CD4-positive, CD25-positive, alpha-beta regulatory T cell (primary cell): ENCODE measurements around the gene PPP1R13B. TPM values are rescaled to one million over a fixed set of nuclear protein-coding genes. Genes with fewer than 3 reads are reported as not detected.

Source experiments
- ATAC-seq, 2 donors: fragments of 150-1000 bp; cut with Tn5 transposase; one replicate each; pipeline ENCODE4 v1.10.0; 2021; ENCODE audit warnings: low read depth in 2 of 2, moderate number of reproducible peaks in 2 of 2, moderate library complexity in 1 of 2
- DNase-seq, 3 donors: peaks; one replicate each; pipeline versions ENCODE4 v3.0.0 to v3.0.0-alpha.2; 2012 to 2022; ENCODE audit warnings: mixed read lengths in 1 of 3
- H3K27ac ChIP-seq: one replicate; pipeline ENCODE4 v1.7.0; 2013; ENCODE audit warnings: mild to moderate bottlenecking, low read length; ENCODE audit not compliant: insufficient read depth, poor library complexity, severe bottlenecking
- H3K27me3 ChIP-seq: one replicate; pipeline ENCODE4 v1.7.0; 2013; ENCODE audit warnings: low read length; ENCODE audit not compliant: control insufficient read depth, insufficient read depth
- H3K36me3 ChIP-seq: one replicate; pipeline ENCODE4 v1.7.0; 2013; ENCODE audit warnings: mild to moderate bottlenecking, low read length, moderate library complexity; ENCODE audit not compliant: control insufficient read depth, insufficient read depth
- H3K4me1 ChIP-seq: 2 replicates; pipeline ENCODE4 v1.7.0; 2013; ENCODE audit warnings: mild to moderate bottlenecking, low read length; ENCODE audit not compliant: insufficient read depth, control insufficient read depth, poor library complexity, severe bottlenecking
- H3K4me3 ChIP-seq: one replicate; pipeline ENCODE4 v1.7.0; 2013; ENCODE audit warnings: low read depth, mild to moderate bottlenecking, low read length, moderate library complexity
- H3K9me3 ChIP-seq, 2 experiments: 1 replicate in 1 of 2; 2 replicates in 1 of 2; pipeline ENCODE4 v1.7.0; 2013; ENCODE audit warnings: low read length in 2 of 2, mild to moderate bottlenecking in 1 of 2, moderate library complexity in 1 of 2; ENCODE audit not compliant: control insufficient read depth in 2 of 2
- H3K27ac Mint-ChIP-seq, 3 donors: one replicate each; pipeline ENCODE4 v1.8.0; 2020 to 2022; ENCODE audit warnings: mild to moderate bottlenecking in 3 of 3, mixed read lengths in 3 of 3, moderate library complexity in 2 of 3
- H3K27me3 Mint-ChIP-seq: one replicate; pipeline ENCODE4 v1.8.0; 2022; ENCODE audit warnings: mild to moderate bottlenecking, mixed read lengths
- H3K36me3 Mint-ChIP-seq: one replicate; pipeline ENCODE4 v1.8.0; 2020; ENCODE audit warnings: mixed read lengths
- H3K4me1 Mint-ChIP-seq, 4 donors: one replicate each; pipeline ENCODE4 v1.8.0; 2020 to 2022; ENCODE audit warnings: mixed read lengths in 4 of 4, mild to moderate bottlenecking in 1 of 4
- H3K4me3 Mint-ChIP-seq, 4 donors: one replicate each; pipeline ENCODE4 v1.8.0; 2020 to 2022; ENCODE audit warnings: mild to moderate bottlenecking in 4 of 4, mixed read lengths in 4 of 4, moderate library complexity in 3 of 4
- H3K9me3 Mint-ChIP-seq, 7 donors: one replicate each; pipeline ENCODE4 v1.8.0; 2020 to 2022; ENCODE audit warnings: mixed read lengths in 7 of 7, mild to moderate bottlenecking in 3 of 7, moderate library complexity in 2 of 7
- polyA plus RNA-seq, 4 donors: library from polyadenylated mRNA; unstranded; fragments of 300-500 nt; fragmentation: Illumina TruSeq; gene quantifications; one replicate each; pipeline ENCODE4 v1.2.3, GENCODE V29; 2021
- total RNA-seq: library from RNA; stranded (reverse); gene quantifications from one replicate; pipeline ENCODE4 v1.2.3, GENCODE V29; 2022

The PPP1R13B gene
- total and polyA plus RNA-seq, 5 donors from 2014 or later: 1.5 to 21.5 (median 3.0) TPM

DNA sequence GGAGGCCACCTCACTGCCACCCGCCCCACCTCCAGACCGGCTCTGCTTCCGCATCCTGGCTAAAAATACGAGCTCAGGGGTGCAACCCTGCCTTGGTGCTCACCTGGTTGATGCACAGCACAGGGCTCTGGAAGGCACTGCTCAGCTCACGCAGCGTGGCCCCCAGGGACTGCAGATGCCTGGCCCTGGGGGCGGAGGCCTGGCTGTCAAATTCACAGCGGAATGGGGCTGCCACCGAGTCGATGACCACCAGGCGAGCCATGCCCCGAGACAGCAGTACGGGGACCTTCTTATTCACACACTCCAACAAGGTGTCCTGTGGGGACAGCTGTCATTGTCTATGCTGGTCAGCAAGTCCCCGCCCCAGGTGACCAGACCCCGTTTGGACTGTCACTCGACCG, 148.1 kb downstream of the PPP1R13B start:
- Mint-ChIP-seq H3K4me1 (peaks cover 6 to 26% (median 9%) of the 10 kb centered on the region in 4 donors), H3K36me3 (peaks cover 18% of the 10 kb centered on the region), H3K27ac (peak overlapping the region in 1 of 3 donors; percentile 44), H3K9me3 (peaks cover 0 to 1% (median 0%) of the 10 kb centered on the region in 7 donors), H3K27me3 (no peaks in the 10 kb centered on the region), H3K4me3 (no peak overlapping the region)
- Histone ChIP-seq H3K27ac (no peak overlapping the region), H3K36me3 (peaks cover 29% of the 10 kb centered on the region), H3K27me3 (no peaks in the 10 kb centered on the region), H3K9me3 (no peaks in the 10 kb centered on the region), H3K4me1 (no peaks in the 10 kb centered on the region), H3K4me3 (no peak overlapping the region)
- ATAC-seq (no peak), DNase-seq (no peak)

GRCh38 chr14:103698380-103699260, 148.8 kb downstream of the PPP1R13B start:
- Histone ChIP-seq H3K27ac (no peak overlapping the region), H3K27me3 (no peaks in the 10 kb centered on the region), H3K9me3 (no peaks in the 10 kb centered on the region), H3K4me1 (no peaks in the 10 kb centered on the region), H3K4me3 (no peak overlapping the region), H3K36me3 (peaks cover 34% of the 10 kb centered on the region)
- Mint-ChIP-seq H3K36me3 (peaks cover 19% of the 10 kb centered on the region), H3K9me3 (peaks cover 0 to 1% (median 0%) of the 10 kb centered on the region in 7 donors), H3K4me3 (no peak overlapping the region), H3K27ac (no peak overlapping the region), H3K4me1 (peaks cover 4 to 22% (median 7%) of the 10 kb centered on the region in 4 donors), H3K27me3 (no peaks in the 10 kb centered on the region)
- DNase-seq: no peak
- no peak for ATAC-seq

- no peaks in the 10 kb centered on the region for H3K9me3 Mint-ChIP-seq
- H3K4me3 ChIP-seq: no peak overlapping the region
- H3K9me3 ChIP-seq: no peaks in the 10 kb centered on the region
- peaks cover 4 to 21% (median 7%) of the 10 kb centered on the region in 4 donors for H3K4me1 Mint-ChIP-seq
- no peaks in the 10 kb centered on the region for H3K27me3 ChIP-seq
- H3K27ac ChIP-seq: no peak overlapping the region
- ATAC-seq (no peak), DNase-seq (no peak)
- no peak overlapping the region for H3K4me3 Mint-ChIP-seq
- H3K36me3 Mint-ChIP-seq: peaks cover 14% of the 10 kb centered on the region
- peak overlapping the region in 2 of 3 donors; percentile 18 to 25 for H3K27ac Mint-ChIP-seq
- no peaks in the 10 kb centered on the region for H3K27me3 Mint-ChIP-seq
- H3K4me1 ChIP-seq: no peaks in the 10 kb centered on the region
- H3K36me3 ChIP-seq: peaks cover 37% of the 10 kb centered on the region
These were observed 149.6 kb downstream of the PPP1R13B start for GRCh38 chr14:103697603-103698379.

- H3K4me1 Mint-ChIP-seq: peaks cover 4 to 21% (median 7%) of the 10 kb centered on the region in 4 donors
- H3K27me3 Mint-ChIP-seq: no peaks in the 10 kb centered on the region
- H3K36me3 ChIP-seq: peaks cover 35% of the 10 kb centered on the region
- peak overlapping the region in 1 of 4 donors; percentile 4 for H3K4me3 Mint-ChIP-seq
- no peaks in the 10 kb centered on the region for H3K9me3 ChIP-seq
- H3K4me1 ChIP-seq: no peaks in the 10 kb centered on the region
- no peaks in the 10 kb centered on the region for H3K9me3 Mint-ChIP-seq
- ATAC-seq (no peak), DNase-seq (no peak)
- H3K27ac ChIP-seq: no peak overlapping the region
- H3K4me3 ChIP-seq: no peak overlapping the region
- peaks cover 11% of the 10 kb centered on the region for H3K36me3 Mint-ChIP-seq
- no peaks in the 10 kb centered on the region for H3K27me3 ChIP-seq
- H3K27ac Mint-ChIP-seq: peak overlapping the region in 1 of 3 donors; percentile 25
These were observed 150.2 kb downstream of the PPP1R13B start for GRCh38 chr14:103697206-103697602.

GRCh38 chr14:103696466-103697071, 150.8 kb downstream of the PPP1R13B start:
- Mint-ChIP-seq H3K27ac (peak overlapping the region in 1 of 3 donors; percentile 69), H3K4me1 (peaks cover 4 to 21% (median 7%) of the 10 kb centered on the region in 4 donors), H3K4me3 (peak overlapping the region in 1 of 4 donors; percentile 34), H3K27me3 (no peaks in the 10 kb centered on the region), H3K36me3 (peaks cover 11% of the 10 kb centered on the region), H3K9me3 (no peaks in the 10 kb centered on the region)
- Histone ChIP-seq H3K36me3 (peaks cover 39% of the 10 kb centered on the region), H3K4me3 (no peak overlapping the region), H3K27me3 (no peaks in the 10 kb centered on the region), H3K9me3 (no peaks in the 10 kb centered on the region), H3K4me1 (no peaks in the 10 kb centered on the region), H3K27ac (no peak overlapping the region)
- ATAC-seq (no peak), DNase-seq (no peak)

DNA sequence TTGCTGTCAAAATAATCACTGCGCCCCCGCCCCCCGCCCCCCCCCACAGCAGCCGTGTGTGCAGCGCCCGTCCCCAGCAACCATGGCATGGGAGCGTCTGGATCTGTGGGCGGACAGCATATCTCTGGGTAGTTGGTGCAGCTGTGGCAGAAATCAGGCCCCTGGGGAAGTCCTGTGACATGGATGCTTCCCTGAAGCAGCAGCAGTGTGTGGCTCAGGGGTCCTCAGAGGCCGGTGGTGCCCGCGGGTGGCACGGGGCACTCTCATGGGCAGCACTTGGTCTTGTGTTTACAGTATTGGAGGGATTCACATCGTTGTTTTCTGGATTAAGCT, 151.3 kb downstream of the PPP1R13B start:
- Mint-ChIP-seq H3K27me3 (no peaks in the 10 kb centered on the region), H3K36me3 (peaks cover 11% of the 10 kb centered on the region), H3K9me3 (no peaks in the 10 kb centered on the region), H3K4me3 (peak overlapping the region in 1 of 4 donors; percentile 34), H3K4me1 (peaks cover 4 to 21% (median 7%) of the 10 kb centered on the region in 4 donors), H3K27ac (peak overlapping the region in 1 of 3 donors; percentile 69)
- no peak overlapping the region for H3K4me3 ChIP-seq
- peaks cover 40% of the 10 kb centered on the region for H3K36me3 ChIP-seq
- ATAC-seq (no peak), DNase-seq (no peak)
- no peaks in the 10 kb centered on the region for H3K27me3 ChIP-seq
- no peaks in the 10 kb centered on the region for H3K9me3 ChIP-seq
- no peak overlapping the region for H3K27ac ChIP-seq
- no peaks in the 10 kb centered on the region for H3K4me1 ChIP-seq

DNA sequence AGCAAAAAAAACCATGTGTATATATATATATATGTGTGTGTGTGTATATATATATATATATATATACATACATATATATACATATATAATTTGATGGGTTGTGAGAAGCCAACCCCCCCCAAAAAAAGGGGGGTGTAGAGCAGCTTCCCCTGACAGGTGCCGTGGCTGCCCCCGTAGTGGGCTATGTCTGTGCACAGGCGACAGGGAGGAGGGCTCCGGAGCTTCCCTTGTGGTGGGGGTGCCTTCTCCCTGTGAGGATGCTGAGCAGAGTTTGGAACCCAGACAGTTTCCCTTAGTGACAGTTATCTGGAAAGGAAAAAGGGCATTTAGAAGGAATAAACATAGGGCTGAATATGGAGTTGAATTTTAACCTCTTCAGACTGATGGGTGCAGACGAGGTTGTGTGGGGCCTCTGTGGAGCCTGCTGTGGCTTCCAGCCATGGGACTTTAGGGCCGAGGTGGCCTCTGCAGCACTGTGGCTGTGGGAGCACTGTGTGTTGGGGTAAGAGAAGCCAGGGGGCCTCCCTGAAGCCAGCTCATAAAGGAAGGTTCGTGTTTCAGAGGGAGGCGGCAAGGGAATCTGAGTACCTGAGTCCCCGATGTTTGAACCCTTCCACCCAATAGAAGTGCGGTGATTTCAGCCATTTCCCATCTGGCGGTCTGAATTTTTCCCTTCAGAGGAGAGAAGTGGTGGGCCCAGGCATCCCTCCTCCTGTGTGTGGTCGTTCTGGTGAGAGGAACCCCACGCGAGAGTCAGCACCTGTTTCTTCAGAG, 151.9 kb downstream of the PPP1R13B start:
- peaks cover 45% of the 10 kb centered on the region for H3K36me3 ChIP-seq

More for the DNA sequence above, 151.9 kb downstream of the PPP1R13B start:
- Mint-ChIP-seq H3K36me3 (peaks cover 12% of the 10 kb centered on the region), H3K4me3 (no peak overlapping the region), H3K4me1 (peaks cover 4 to 21% (median 7%) of the 10 kb centered on the region in 4 donors), H3K9me3 (no peaks in the 10 kb centered on the region), H3K27ac (peak overlapping the region in 2 of 3 donors; percentile 46 to 56), H3K27me3 (no peaks in the 10 kb centered on the region)
- no peak for DNase-seq
- no peaks in the 10 kb centered on the region for H3K4me1 ChIP-seq
- H3K9me3 ChIP-seq: no peaks in the 10 kb centered on the region
- ATAC-seq: no peak
- no peaks in the 10 kb centered on the region for H3K27me3 ChIP-seq
- no peak overlapping the region for H3K27ac ChIP-seq
- no peak overlapping the region for H3K4me3 ChIP-seq
